DMS79 (cell line): ENCODE data around the gene GUCY1A2.
"Not testable (repeated sequence)": the region's sequence is repeated elsewhere in the genome, so short reads cannot be mapped to it uniquely, and the experiment has no call there.

Source experiments
- DNase-seq: peaks from one replicate; lab custom pipeline; 2025; lab: John Stamatoyannopoulos, UW

The GUCY1A2 gene

GRCh38 chr11:107018219-107018901 lies at the start of gene GUCY1A2:
Gene GUCY1A2 (minus strand): TSS chr11:107018476. CDS start chr11:107018055, 421 bp downstream.
- DNase-seq = peak; percentile 9

- no peak for DNase-seq
Measured at GRCh38 chr11:107054391-107054790, 36.1 kb upstream of the GUCY1A2 start.

- DNase-seq = not testable (repeated sequence)
Measured at GRCh38 chr11:107051332-107051731, 33.1 kb upstream of the GUCY1A2 start.

GRCh38 chr11:107050899-107051298 lies 32.6 kb upstream of the GUCY1A2 start:
- not testable (repeated sequence) for DNase-seq

GRCh38 chr11:107050121-107050520 lies 31.8 kb upstream of the GUCY1A2 start:
- no peak for DNase-seq

GRCh38 chr11:107044503-107044902 lies 26.2 kb upstream of the GUCY1A2 start:
- DNase-seq = no peak

GRCh38 chr11:107043242-107044006 lies 25.1 kb upstream of the GUCY1A2 start:
- no peak for DNase-seq

- no peak for DNase-seq
Measured at GRCh38 chr11:107042748-107043147, 24.5 kb upstream of the GUCY1A2 start.

GRCh38 chr11:107041088-107041444 lies 22.8 kb upstream of the GUCY1A2 start:
- DNase-seq = no peak

- no peak for DNase-seq
Measured at GRCh38 chr11:107040433-107041087, 22.3 kb upstream of the GUCY1A2 start.

- DNase-seq = no peak
Measured at GRCh38 chr11:107025673-107026072, 7.4 kb upstream of the GUCY1A2 start.

- no peak for DNase-seq
Measured at GRCh38 chr11:107020594-107020993, 2.3 kb upstream of the GUCY1A2 start.

- no peak for DNase-seq
Measured at GRCh38 chr11:107018902-107019493, 722 bp upstream of the GUCY1A2 start.

- peak; percentile 14 for DNase-seq
Measured at GRCh38 chr11:107017433-107018218, 650 bp downstream of the GUCY1A2 start.

GRCh38 chr11:107017104-107017432 lies 1.2 kb downstream of the GUCY1A2 start:
- no peak for DNase-seq

- DNase-seq = no peak
Measured at GRCh38 chr11:107014871-107015270, 3.4 kb downstream of the GUCY1A2 start.

- no peak for DNase-seq
Measured at GRCh38 chr11:107011977-107012376, 6.3 kb downstream of the GUCY1A2 start.

- no peak for DNase-seq
Measured at GRCh38 chr11:107009190-107009589, 9.1 kb downstream of the GUCY1A2 start.

GRCh38 chr11:107006076-107006833 lies 12.0 kb downstream of the GUCY1A2 start:
- DNase-seq = no peak

- no peak for DNase-seq
Measured at GRCh38 chr11:106999196-106999595, 19.1 kb downstream of the GUCY1A2 start.

GRCh38 chr11:106998916-106999188 lies 19.4 kb downstream of the GUCY1A2 start:
- no peak for DNase-seq
